Mesothelial cell of epicardium (in vitro differentiated cells): Measurements from ENCODE around the gene SFT2D3. TPM values are rescaled to one million over a fixed set of nuclear protein-coding genes. Genes with fewer than 3 reads are reported as not detected.

Source experiments
- DNase-seq, 2 experiments: peaks; one replicate each; pipeline ENCODE4 v3.0.0; 2021; ENCODE audit warnings: low spot score in 2 of 2; ENCODE audit not compliant: unreplicated experiment in 2 of 2
- H3K27ac Mint-ChIP-seq: 2 replicates; pipeline ENCODE4 v1.8.0; 2021; ENCODE audit warnings: mixed read lengths
- H3K27me3 Mint-ChIP-seq: 2 replicates; pipeline ENCODE4 v1.8.0; 2021; ENCODE audit warnings: low read depth, mixed read lengths
- H3K36me3 Mint-ChIP-seq: 2 replicates; pipeline ENCODE4 v1.8.0; 2021; ENCODE audit warnings: mixed read lengths
- H3K4me1 Mint-ChIP-seq: 2 replicates; pipeline ENCODE4 v1.8.0; 2021; ENCODE audit warnings: mixed read lengths
- H3K4me3 Mint-ChIP-seq: 2 replicates; pipeline ENCODE4 v1.8.0; 2021; ENCODE audit warnings: mild to moderate bottlenecking, moderate library complexity, mixed read lengths
- H3K9me3 Mint-ChIP-seq: 2 replicates; pipeline ENCODE4 v1.8.0; 2021; ENCODE audit warnings: mixed read lengths
- CTCF ChIP-seq: fragments of 200-600 bp; sonication (generic); IDR thresholded peaks from one replicate; pipeline ENCODE4 v1.5.0; 2021; ENCODE audit warnings: antibody characterized with exemption; ENCODE audit not compliant: unreplicated experiment
- total RNA-seq: library from RNA; stranded (reverse); gene quantifications from 3 replicates; pipeline ENCODE4 v1.2.1, GENCODE V29; 2021

SFT2D3 gene
- 11.6 to 12.9 TPM (median 12.1 TPM) in 3 replicates for total RNA-seq

- DNase-seq, result peak; percentile 77 to 87
- H3K27me3 Mint-ChIP-seq, result no peaks in the 10 kb centered on the region
- TF ChIP-seq CTCF, result no peak
- no peaks in the 10 kb centered on the region for H3K9me3 Mint-ChIP-seq
- peak within 1 kb of the TSS; percentile 88 for H3K4me3 Mint-ChIP-seq
- H3K4me1 Mint-ChIP-seq, result peaks cover 35% of the 10 kb centered on the region
- peak within 1 kb of the TSS; percentile 97 for H3K27ac Mint-ChIP-seq
- peaks cover 3% of the 10 kb centered on the region for H3K36me3 Mint-ChIP-seq
These were observed at the start of gene SFT2D3 for GRCh38 chr2:127701193-127701650. SFT2D3 (plus strand) TSS chr2:127701497; CDS start chr2:127701529, 32 bp downstream.

- Mint-ChIP-seq H3K4me1 (peaks cover 18% of the 10 kb centered on the region), H3K9me3 (no peaks in the 10 kb centered on the region), H3K27me3 (no peaks in the 10 kb centered on the region), H3K4me3 (no peak overlapping the region), H3K36me3 (no peaks in the 10 kb centered on the region), H3K27ac (peak overlapping the region; percentile 71)
- no peak for DNase-seq
- no peak for TF ChIP-seq CTCF
These were observed 49.2 kb upstream of the SFT2D3 start for GRCh38 chr2:127651971-127652550.

GRCh38 chr2:127652786-127653357 is 48.4 kb upstream of the SFT2D3 start:
- Mint-ChIP-seq H3K4me1 (peaks cover 13% of the 10 kb centered on the region), H3K27ac (no peak overlapping the region), H3K4me3 (no peak overlapping the region), H3K27me3 (no peaks in the 10 kb centered on the region), H3K36me3 (no peaks in the 10 kb centered on the region), H3K9me3 (no peaks in the 10 kb centered on the region)
- DNase-seq, result no peak
- TF ChIP-seq CTCF, result no peak

- Mint-ChIP-seq H3K36me3 (no peaks in the 10 kb centered on the region), H3K4me3 (no peak overlapping the region), H3K4me1 (peaks cover 12% of the 10 kb centered on the region), H3K27me3 (no peaks in the 10 kb centered on the region), H3K27ac (no peak overlapping the region), H3K9me3 (no peaks in the 10 kb centered on the region)
- no peak for TF ChIP-seq CTCF
- DNase-seq, result no peak
These were observed 47.7 kb upstream of the SFT2D3 start for GRCh38 chr2:127653421-127654083.

- H3K4me3 Mint-ChIP-seq, result no peak overlapping the region
- DNase-seq, result no peak
- H3K36me3 Mint-ChIP-seq, result no peaks in the 10 kb centered on the region
- TF ChIP-seq CTCF, result no peak
- H3K27ac Mint-ChIP-seq, result no peak overlapping the region
- H3K27me3 Mint-ChIP-seq, result no peaks in the 10 kb centered on the region
- peaks cover 12% of the 10 kb centered on the region for H3K4me1 Mint-ChIP-seq
- no peaks in the 10 kb centered on the region for H3K9me3 Mint-ChIP-seq
These were observed 47.0 kb upstream of the SFT2D3 start for GRCh38 chr2:127654084-127654837.
